HepG2 (cell line): ENCODE data around the gene ZNF684. TPM values are rescaled to one million over a fixed set of nuclear protein-coding genes. Genes with fewer than 3 reads are reported as not detected.

ENCODE experiments used
- ASH2L ChIP-seq: fragments of 300-600, 200-600 bp; sonication (generic); IDR thresholded peaks from 2 replicates; pipeline ENCODE4 v1.7.0; 2017; ENCODE audit warnings: low read depth, mild to moderate bottlenecking, moderate library complexity, mixed read lengths, low read length; ENCODE audit not compliant: insufficient read length
- ATF6 ChIP-seq: sonication (generic); formaldehyde crosslinking; conservative IDR thresholded peaks from 2 replicates; pipeline ENCODE4 v1.4.0; 2020; ENCODE audit warnings: missing genetic modification reagents
- FOXM1 ChIP-seq: sonication (generic); formaldehyde crosslinking; IDR thresholded peaks from 2 replicates; pipeline ENCODE4 v1.5.0; 2020; ENCODE audit warnings: missing genetic modification reagents
- GPN1 ChIP-seq: sonication (generic); formaldehyde crosslinking; IDR thresholded peaks from 2 replicates; pipeline ENCODE4 v1.5.1; 2020; ENCODE audit warnings: missing genetic modification reagents, borderline replicate concordance
- HMG20B ChIP-seq: conservative IDR thresholded peaks from 2 replicates; pipeline ENCODE4 v1.6.1; 2016; ENCODE audit warnings: missing genetic modification reagents, missing compliant biosample characterization
- IKZF4 ChIP-seq: sonication (generic); formaldehyde crosslinking; IDR thresholded peaks from 2 replicates; pipeline ENCODE4 v1.5.1; 2020; ENCODE audit warnings: borderline replicate concordance, mild to moderate bottlenecking, low read depth, missing genetic modification reagents; ENCODE audit errors: not compliant biosample characterization
- KDM1A ChIP-seq: IDR thresholded peaks from 2 replicates; pipeline ENCODE4 v1.6.1; 2016; ENCODE audit warnings: missing compliant biosample characterization
- KDM4B ChIP-seq: sonication (generic); formaldehyde crosslinking; IDR thresholded peaks from 2 replicates; pipeline ENCODE4 v1.4.0; 2020; ENCODE audit warnings: missing genetic modification reagents
- KLF15 ChIP-seq: sonication (generic); formaldehyde crosslinking; IDR thresholded peaks from 2 replicates; pipeline ENCODE4 v1.8.1; 2023; ENCODE audit warnings: borderline replicate concordance, mild to moderate bottlenecking, inconsistent platforms, missing genetic modification reagents, mixed read lengths
- MBNL3 ChIP-seq: fragments of 250-450 bp; sonication (Bioruptor Pico); conservative IDR thresholded peaks from 2 replicates; pipeline ENCODE4 v1.8.0; 2022; ENCODE audit warnings: mild to moderate bottlenecking, inconsistent platforms
- MED13 ChIP-seq: sonication (generic); formaldehyde crosslinking; IDR thresholded peaks from 2 replicates; pipeline ENCODE4 v1.5.0; 2020; ENCODE audit warnings: missing genetic modification reagents
- NR2F2 ChIP-seq: IDR thresholded peaks from 2 replicates; pipeline ENCODE4 v1.6.1; 2012; ENCODE audit warnings: low read depth, inconsistent platforms, borderline replicate concordance
- RAD51 ChIP-seq: fragments of 450-650 bp; IDR thresholded peaks from 2 replicates; pipeline ENCODE4 v1.6.1; 2016; ENCODE audit warnings: borderline replicate concordance
- RBFOX2 ChIP-seq: fragments of 200-400 bp; formaldehyde crosslinking; IDR thresholded peaks from 2 replicates; pipeline ENCODE4 v1.6.1; 2017; ENCODE audit warnings: low read depth, mild to moderate bottlenecking, low read length
- SATB2 ChIP-seq: sonication (generic); formaldehyde crosslinking; IDR thresholded peaks from 2 replicates; pipeline ENCODE4 v1.5.0; 2020; ENCODE audit warnings: missing genetic modification reagents
- SNRNP70 ChIP-seq: fragments of 200-400 bp; formaldehyde crosslinking; IDR thresholded peaks from 2 replicates; pipeline ENCODE4 v1.6.1; 2017; ENCODE audit warnings: mild to moderate bottlenecking, low read depth, low read length, moderate library complexity
- TAF15 ChIP-seq: fragments of 200-400 bp; formaldehyde crosslinking; IDR thresholded peaks from one replicate; pipeline ENCODE4 v1.6.1; 2018; ENCODE audit warnings: mild to moderate bottlenecking, low read depth, low read length; ENCODE audit not compliant: poor library complexity, severe bottlenecking
- TEAD3 ChIP-seq: optimal IDR thresholded peaks from 2 replicates; pipeline ENCODE3; 2016; ENCODE audit warnings: borderline replicate concordance
- TP53 ChIP-seq: sonication (generic); formaldehyde crosslinking; conservative IDR thresholded peaks from 2 replicates; pipeline ENCODE4 v1.4.0; 2020; ENCODE audit warnings: missing genetic modification reagents
- ZBTB2 ChIP-seq: sonication (generic); formaldehyde crosslinking; IDR thresholded peaks from 2 replicates; pipeline ENCODE4 v1.8.0; 2022; ENCODE audit warnings: low read depth, missing genetic modification reagents
- ZBTB8A ChIP-seq: sonication (generic); formaldehyde crosslinking; IDR thresholded peaks from 2 replicates; pipeline ENCODE4 v1.4.0; 2020; ENCODE audit warnings: mild to moderate bottlenecking, low read depth, missing genetic modification reagents, borderline replicate concordance
- ZC3H4 ChIP-seq: sonication (generic); formaldehyde crosslinking; IDR thresholded peaks from 2 replicates; pipeline ENCODE4 v1.4.0; 2020; ENCODE audit warnings: missing genetic modification reagents, borderline replicate concordance
- ZNF432 ChIP-seq: sonication (generic); formaldehyde crosslinking; IDR thresholded peaks from 2 replicates; pipeline ENCODE4 v1.5.0; 2020; ENCODE audit warnings: missing genetic modification reagents, mild to moderate bottlenecking, borderline replicate concordance
- ZNF547 ChIP-seq: sonication (generic); formaldehyde crosslinking; IDR thresholded peaks from 2 replicates; pipeline ENCODE4 v1.5.1; 2020; ENCODE audit warnings: mild to moderate bottlenecking, missing genetic modification reagents
- ZNF562 ChIP-seq: sonication (generic); formaldehyde crosslinking; IDR thresholded peaks from 2 replicates; pipeline ENCODE4 v1.8.0; 2022; ENCODE audit warnings: missing genetic modification reagents, borderline replicate concordance
- ZNF564 ChIP-seq: sonication (generic); formaldehyde crosslinking; IDR thresholded peaks from 2 replicates; pipeline ENCODE4 v1.8.1; 2023; ENCODE audit warnings: mild to moderate bottlenecking, missing genetic modification reagents
- ZSCAN25 ChIP-seq: sonication (generic); formaldehyde crosslinking; IDR thresholded peaks from 2 replicates; pipeline ENCODE4 v1.8.0; 2022; ENCODE audit warnings: mild to moderate bottlenecking, missing genetic modification reagents
- polyA plus RNA-seq, 8 experiments: library from polyadenylated mRNA; depleted of rRNA in 3 of 8; stranded (reverse) in 7 of 8; unstranded in 1 of 8; fragments of >200 nt; fragmentation: Illumina TruSeq in 4 of 8; extraction: Trizol in 4 of 8; gene quantifications; 2 replicates each; pipeline versions ENCODE4 v1.2.1 to v1.2.3, GENCODE V29; 2011 to 2016; ENCODE audit warnings: low read depth in 4 of 8, missing spikeins in 1 of 8, mixed read lengths in 1 of 8; ENCODE audit not compliant: insufficient read depth in 1 of 8
- total RNA-seq, 5 experiments: library from RNA; depleted of rRNA; stranded (reverse); fragments of >200 nt; fragmentation: Illumina TruSeq; extraction: Trizol; gene quantifications; 2 replicates each; pipeline ENCODE4 v1.2.3, GENCODE V29; 2016; ENCODE audit warnings: low read depth in 1 of 5

The ZNF684 gene
- total and polyA plus RNA-seq, 2 of the 13 experiments (the other 11 are each of a cell fraction or from before 2014, with no cell fraction given), result 6.5 to 15.2 TPM

- no peak; the same call in 1 of the 2 replicates for TF ChIP-seq ZNF547
- TF ChIP-seq RAD51, result no peak
- TF ChIP-seq ASH2L, result peak; percentile 85
- TF ChIP-seq MBNL3 (CRISPR knock-in tag), result no peak
- TF ChIP-seq TEAD3 (CRISPR knock-in tag), result peak; percentile 77
- no peak for TF ChIP-seq GPN1 (CRISPR knock-in tag)
- no peak for TF ChIP-seq ZBTB8A (CRISPR knock-in tag)
- TF ChIP-seq TP53 (CRISPR knock-in tag), result peak; percentile 12; the same call in 1 of the 2 replicates
- TF ChIP-seq SATB2 (CRISPR knock-in tag), result no peak
- TF ChIP-seq KLF15 (CRISPR knock-in tag), result no peak
- TF ChIP-seq TAF15, result no peak
- no peak for TF ChIP-seq SNRNP70
- no peak for TF ChIP-seq RBFOX2
- TF ChIP-seq HMG20B (CRISPR knock-in tag), result no peak
- TF ChIP-seq FOXM1 (CRISPR knock-in tag), result no peak
- TF ChIP-seq ZC3H4, result no peak
- no peak for TF ChIP-seq ZNF562 (CRISPR knock-in tag)
- no peak for TF ChIP-seq KDM1A
- TF ChIP-seq ZSCAN25, result peak; percentile 48; the same call in 1 of the 2 replicates
- no peak for TF ChIP-seq MED13 (CRISPR knock-in tag)
- no peak for TF ChIP-seq ATF6
- peak; percentile 53; the same call in 1 of the 2 replicates for TF ChIP-seq ZNF564 (CRISPR knock-in tag)
- TF ChIP-seq IKZF4 (CRISPR knock-in tag), result no peak
- TF ChIP-seq ZNF432 (CRISPR knock-in tag), result no peak
- TF ChIP-seq KDM4B (CRISPR knock-in tag), result peak; percentile 63; the same call in 1 of the 2 replicates
- TF ChIP-seq ZBTB2 (CRISPR knock-in tag), result no peak
- TF ChIP-seq NR2F2, result no peak
These were observed at the start of gene ZNF684 (continued) for GRCh38 chr1:40531381-40532061.
